GM23338 (cell line): ENCODE measurements around the gene WT1. TPM values are rescaled to one million over a fixed set of nuclear protein-coding genes. Genes with fewer than 3 reads are reported as not detected.
A peak's percentile ranks its signal among the peaks of the same experiment; 100 is the strongest.

Experiments used
- ATAC-seq: fragments of 200-7000 bp; cut with Tn5 transposase; 3 replicates; pipeline ENCODE4 v1.9.1; 2020
- DNase-seq: peaks from one replicate; pipeline ENCODE4 v3.0.0-alpha.2; 2015; ENCODE audit warnings: low spot score
- H2AFZ ChIP-seq: fragments of 200-600 bp; sonication (generic); 2 replicates; pipeline ENCODE4 v1.8.0; 2016; ENCODE audit warnings: antibody characterized with exemption, mild to moderate bottlenecking, moderate library complexity
- H3F3A ChIP-seq: fragments of 200-600 bp; sonication (generic); replicated peaks from 2 replicates; pipeline ENCODE4 v1.8.0; 2017; ENCODE audit warnings: antibody characterized with exemption, mixed run types, low read depth
- H3K27ac ChIP-seq: fragments of 200-600 bp; sonication (generic); 2 replicates; pipeline ENCODE4 v1.6.1; 2016; ENCODE audit warnings: low read depth
- H3K27me3 ChIP-seq: fragments of 200-600 bp; sonication (generic); 2 replicates; pipeline ENCODE4 v1.8.0; 2016; ENCODE audit warnings: mild to moderate bottlenecking, mixed run types, moderate library complexity; ENCODE audit not compliant: insufficient read depth
- H3K36me3 ChIP-seq: fragments of 200-600 bp; sonication (generic); 2 replicates; pipeline ENCODE4 v1.8.0; 2016; ENCODE audit warnings: mild to moderate bottlenecking; ENCODE audit not compliant: insufficient read depth
- H3K4me1 ChIP-seq: fragments of 200-600 bp; sonication (generic); 2 replicates; pipeline ENCODE4 v1.8.0; 2016; ENCODE audit warnings: mild to moderate bottlenecking, moderate library complexity; ENCODE audit not compliant: insufficient read depth
- H3K4me2 ChIP-seq: fragments of 200-600 bp; sonication (generic); 2 replicates; pipeline ENCODE4 v1.7.1; 2017; ENCODE audit warnings: mixed run types
- H3K4me3 ChIP-seq: fragments of 200-600 bp; sonication (generic); 2 replicates; pipeline ENCODE4 v1.6.1; 2016; ENCODE audit warnings: mixed run types
- H3K79me2 ChIP-seq: fragments of 200-600 bp; sonication (generic); replicated peaks from 2 replicates; pipeline ENCODE4 v1.8.0; 2017; ENCODE audit warnings: mild to moderate bottlenecking; ENCODE audit not compliant: insufficient read depth
- H3K9me2 ChIP-seq: fragments of 200-600 bp; sonication (generic); 2 replicates; pipeline ENCODE4 v1.8.0; 2017; ENCODE audit not compliant: insufficient read depth
- H4K20me1 ChIP-seq: fragments of 200-600 bp; sonication (generic); replicated peaks from 2 replicates; pipeline ENCODE4 v1.8.0; 2017; ENCODE audit warnings: mild to moderate bottlenecking; ENCODE audit not compliant: insufficient read depth
- H3K27ac Mint-ChIP-seq: 2 replicates; pipeline ENCODE4 v1.8.0; 2020; ENCODE audit warnings: inconsistent platforms, mild to moderate bottlenecking, moderate library complexity, mixed read lengths
- H3K27me3 Mint-ChIP-seq: 3 replicates; pipeline ENCODE4 v1.8.0; 2022; ENCODE audit warnings: low read depth, mild to moderate bottlenecking, moderate library complexity, mixed read lengths, inconsistent platforms; ENCODE audit not compliant: insufficient read depth, poor library complexity
- H3K36me3 Mint-ChIP-seq: 3 replicates; pipeline ENCODE4 v1.8.0; 2021; ENCODE audit warnings: low read depth, mild to moderate bottlenecking, inconsistent platforms, moderate library complexity, mixed read lengths
- H3K4me1 Mint-ChIP-seq: 3 replicates; pipeline ENCODE4 v1.8.0; 2020; ENCODE audit warnings: mild to moderate bottlenecking, inconsistent platforms, mixed read lengths
- H3K4me3 Mint-ChIP-seq: 3 replicates; pipeline ENCODE4 v1.8.0; 2021; ENCODE audit warnings: moderate library complexity, mild to moderate bottlenecking, inconsistent platforms, mixed read lengths
- H3K9me3 Mint-ChIP-seq: 3 replicates; pipeline ENCODE4 v1.8.0; 2020; ENCODE audit warnings: moderate library complexity, mild to moderate bottlenecking, inconsistent platforms, mixed read lengths
- CREB1 ChIP-seq: fragments of 250-450 bp; sonication (Bioruptor Pico); IDR thresholded peaks from 2 replicates; pipeline ENCODE4 v1.5.0; 2020; ENCODE audit warnings: low read depth, mild to moderate bottlenecking, moderate library complexity
- EZH2 ChIP-seq: fragments of 200-600 bp; sonication (generic); IDR thresholded peaks from one replicate; pipeline ENCODE4 v1.8.0; 2017; ENCODE audit warnings: antibody characterized with exemption, mild to moderate bottlenecking, low read depth; ENCODE audit not compliant: unreplicated experiment
- EZH2phosphoT487 ChIP-seq: fragments of 200-600 bp; sonication (generic); IDR thresholded peaks from one replicate; pipeline ENCODE4 v1.8.1; 2018; ENCODE audit warnings: antibody characterized with exemption; ENCODE audit not compliant: unreplicated experiment
- JUNB ChIP-seq: IDR thresholded peaks from one replicate; pipeline ENCODE4 v1.6.1; 2016; ENCODE audit warnings: antibody characterized with exemption; ENCODE audit not compliant: unreplicated experiment
- NANOG ChIP-seq: IDR thresholded peaks from 2 replicates; pipeline ENCODE4 v1.6.1; 2016; ENCODE audit warnings: antibody characterized with exemption, borderline replicate concordance
- POLR2AphosphoS5 ChIP-seq: IDR thresholded peaks from 2 replicates; pipeline ENCODE4 v1.6.1; 2016; ENCODE audit warnings: antibody characterized with exemption, low read depth
- REST ChIP-seq: IDR thresholded peaks from one replicate; pipeline ENCODE4 v1.6.1; 2018; ENCODE audit warnings: antibody characterized with exemption; ENCODE audit not compliant: unreplicated experiment
- STAT1 ChIP-seq: IDR thresholded peaks from one replicate; pipeline ENCODE4 v1.6.1; 2016; ENCODE audit warnings: antibody characterized with exemption; ENCODE audit not compliant: unreplicated experiment
- ZNF114 ChIP-seq: fragments of 250-450 bp; sonication (Bioruptor Pico); IDR thresholded peaks from 2 replicates; pipeline ENCODE4 v1.5.0; 2020; ENCODE audit warnings: mild to moderate bottlenecking, moderate library complexity
- ZNF331 ChIP-seq: fragments of 250-450 bp; sonication (Bioruptor Pico); IDR thresholded peaks from 2 replicates; pipeline ENCODE4 v1.5.0; 2020; ENCODE audit warnings: low read depth, mild to moderate bottlenecking, moderate library complexity
- ZNF462 ChIP-seq: fragments of 250-450 bp; sonication (Bioruptor Pico); IDR thresholded peaks from 2 replicates; pipeline ENCODE4 v1.5.0; 2020; ENCODE audit warnings: mild to moderate bottlenecking, moderate library complexity
- polyA plus RNA-seq: library from polyadenylated mRNA; unstranded; fragments of >200 nt; fragmentation: Nextera tagmentation; extraction: Ambion mirVana; gene quantifications from 2 replicates; pipeline ENCODE4 v1.2.1, GENCODE V29; 2016
- total RNA-seq: library from RNA; depleted of rRNA; stranded (reverse); fragments of >200 nt; shearing (Covaris generic); gene quantifications from 2 replicates; pipeline ENCODE4 v1.2.3, GENCODE V29; 2014
- TF ChIP-seq, protein P1 (sequence below): IDR thresholded peaks from 2 replicates; pipeline ENCODE4 v1.6.1; 2016; ENCODE audit warnings: antibody characterized with exemption
- TF ChIP-seq, protein P2 (sequence below), 2 experiments: fragments of 200-600 bp in 1 of 2; sonication (generic) in 1 of 2; conservative IDR thresholded peaks; 2 replicates each; pipeline versions ENCODE4 v1.5.1 to v1.6.1; 2016 to 2017; ENCODE audit warnings: antibody characterized with exemption in 2 of 2, low read depth in 2 of 2, mild to moderate bottlenecking in 2 of 2, moderate library complexity in 1 of 2

Gene WT1
- total and polyA plus RNA-seq, 2 experiments from 2014 or later: 0.21 TPM; not detected in 1

DNA sequence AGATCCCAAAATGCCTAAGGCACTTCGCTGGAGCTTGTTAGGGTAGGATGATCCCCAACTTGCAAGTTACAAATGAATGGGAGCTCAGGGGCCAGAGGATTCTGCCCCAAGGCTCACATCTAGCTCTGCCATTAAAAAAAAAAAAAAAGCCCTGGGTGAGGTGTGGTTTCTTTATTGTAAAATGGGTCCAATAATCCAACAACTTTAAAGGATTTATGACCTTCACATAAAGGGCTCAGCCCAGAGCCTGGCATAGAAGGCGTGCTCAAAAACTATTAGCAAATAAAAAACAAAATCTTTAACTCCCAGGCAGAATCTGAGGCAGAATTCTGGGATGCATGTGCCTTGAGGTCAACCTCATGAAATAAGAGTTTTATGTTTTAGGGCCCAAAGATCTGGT, 42.5 kb downstream of the WT1 start:
- ATAC-seq (no peak), DNase-seq (no peak)
- Histone ChIP-seq H4K20me1 (no peaks in the 10 kb centered on the region), H3K79me2 (no peaks in the 10 kb centered on the region), H2AFZ (0 out of 2 replicates have a peak overlapping the region, but pooled peaks have one; percentile 86), H3K36me3 (no peaks in the 10 kb centered on the region), H3K4me3 (no peak overlapping the region), H3K27ac (no peak overlapping the region), H3K9me2 (no peaks in the 10 kb centered on the region), H3K27me3 (no peaks in the 10 kb centered on the region), H3K4me2 (no peak overlapping the region), H3F3A (no peaks in the 10 kb centered on the region), H3K4me1 (no peaks in the 10 kb centered on the region)
- H3K36me3 Mint-ChIP-seq: no peaks in the 10 kb centered on the region
- peaks cover 4% of the 10 kb centered on the region for H3K27me3 Mint-ChIP-seq
- 0 out of 3 replicates have a peak, but pooled peaks cover 3% of the 10 kb centered on the region for H3K4me1 Mint-ChIP-seq
- TF ChIP-seq EZH2 (no peak), ZNF331 (CRISPR knock-in tag) (no peak), JUNB (no peak), STAT1 (no peak), ZNF462 (CRISPR knock-in tag) (no peak), REST (no peak), EZH2phosphoT487 (no peak), ZNF114 (CRISPR knock-in tag) (no peak), CREB1 (CRISPR knock-in tag) (no peak), NANOG (no peak), POLR2AphosphoS5 (no peak)
- TF ChIP-seq, protein P1, sequence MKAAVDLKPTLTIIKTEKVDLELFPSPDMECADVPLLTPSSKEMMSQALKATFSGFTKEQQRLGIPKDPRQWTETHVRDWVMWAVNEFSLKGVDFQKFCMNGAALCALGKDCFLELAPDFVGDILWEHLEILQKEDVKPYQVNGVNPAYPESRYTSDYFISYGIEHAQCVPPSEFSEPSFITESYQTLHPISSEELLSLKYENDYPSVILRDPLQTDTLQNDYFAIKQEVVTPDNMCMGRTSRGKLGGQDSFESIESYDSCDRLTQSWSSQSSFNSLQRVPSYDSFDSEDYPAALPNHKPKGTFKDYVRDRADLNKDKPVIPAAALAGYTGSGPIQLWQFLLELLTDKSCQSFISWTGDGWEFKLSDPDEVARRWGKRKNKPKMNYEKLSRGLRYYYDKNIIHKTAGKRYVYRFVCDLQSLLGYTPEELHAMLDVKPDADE: no peak
- TF ChIP-seq, protein P2, sequence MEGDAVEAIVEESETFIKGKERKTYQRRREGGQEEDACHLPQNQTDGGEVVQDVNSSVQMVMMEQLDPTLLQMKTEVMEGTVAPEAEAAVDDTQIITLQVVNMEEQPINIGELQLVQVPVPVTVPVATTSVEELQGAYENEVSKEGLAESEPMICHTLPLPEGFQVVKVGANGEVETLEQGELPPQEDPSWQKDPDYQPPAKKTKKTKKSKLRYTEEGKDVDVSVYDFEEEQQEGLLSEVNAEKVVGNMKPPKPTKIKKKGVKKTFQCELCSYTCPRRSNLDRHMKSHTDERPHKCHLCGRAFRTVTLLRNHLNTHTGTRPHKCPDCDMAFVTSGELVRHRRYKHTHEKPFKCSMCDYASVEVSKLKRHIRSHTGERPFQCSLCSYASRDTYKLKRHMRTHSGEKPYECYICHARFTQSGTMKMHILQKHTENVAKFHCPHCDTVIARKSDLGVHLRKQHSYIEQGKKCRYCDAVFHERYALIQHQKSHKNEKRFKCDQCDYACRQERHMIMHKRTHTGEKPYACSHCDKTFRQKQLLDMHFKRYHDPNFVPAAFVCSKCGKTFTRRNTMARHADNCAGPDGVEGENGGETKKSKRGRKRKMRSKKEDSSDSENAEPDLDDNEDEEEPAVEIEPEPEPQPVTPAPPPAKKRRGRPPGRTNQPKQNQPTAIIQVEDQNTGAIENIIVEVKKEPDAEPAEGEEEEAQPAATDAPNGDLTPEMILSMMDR (conservative IDR thresholded peaks at IDR 0.05; ENCODE audit: low read depth in 2 of 2): no peak
- no peak overlapping the region for H3K4me3 Mint-ChIP-seq
- H3K27ac Mint-ChIP-seq: no peak overlapping the region
- no peaks in the 10 kb centered on the region for H3K9me3 Mint-ChIP-seq
